IMR-90 (cell line): ENCODE measurements around the gene ZEB2. TPM values are rescaled to one million over a fixed set of nuclear protein-coding genes. Genes with fewer than 3 reads are reported as not detected.

Experiments used
- ATAC-seq: fragments of 200-7000 bp; cut with Tn5 transposase; 2 replicates; pipeline ENCODE4 v1.9.1; 2020; ENCODE audit warnings: low read depth, mild to moderate bottlenecking, moderate library complexity
- BruUV-seq: library from RNA; stranded (reverse); fragments of 400-500 nt; replicated peaks from 2 replicates; lab custom pipeline; 2021; lab: Mats Ljungman, UMichigan
- CTCF ChIA-PET: fragments of 300-600 bp; formaldehyde crosslinking; extraction: SDS; loops from one replicate; lab custom pipeline; 2021; ENCODE audit warnings: antibody characterized with exemption; lab: Yijun Ruan, JAX
- POLR2A ChIA-PET: fragments of 300-600 bp; sonication (Branson Sonifier 250); formaldehyde crosslinking; loops from one replicate; lab custom pipeline; 2022; ENCODE audit warnings: antibody characterized with exemption; ENCODE audit not compliant: unreplicated experiment; lab: Charles Lee
- DNase-seq: peaks from one replicate; pipeline ENCODE4 v3.0.0; 2013
- H2AFZ ChIP-seq: replicated peaks from 2 replicates; pipeline ENCODE3; 2013; ENCODE audit warnings: low read length, mild to moderate bottlenecking; ENCODE audit not compliant: poor library complexity
- H2AK5ac ChIP-seq: 2 replicates; pipeline ENCODE4 v1.6.1; 2013; ENCODE audit warnings: low read depth, low read length, inconsistent platforms
- H2AK9ac ChIP-seq: replicated peaks from 2 replicates; pipeline ENCODE3; 2013; ENCODE audit warnings: mild to moderate bottlenecking, low read depth, low read length, moderate library complexity; ENCODE audit not compliant: poor library complexity
- H2BK120ac ChIP-seq: 2 replicates; pipeline ENCODE4 v1.6.1; 2013; ENCODE audit warnings: low read depth, low read length, inconsistent platforms
- H2BK15ac ChIP-seq: 3 replicates; pipeline ENCODE4 v1.6.1; 2013; ENCODE audit warnings: low read depth, low read length, inconsistent platforms
- H2BK20ac ChIP-seq: 2 replicates; pipeline ENCODE4 v1.6.1; 2013; ENCODE audit warnings: low read depth, mild to moderate bottlenecking, inconsistent platforms, low read length, moderate library complexity
- H2BK5ac ChIP-seq: 2 replicates; pipeline ENCODE4 v1.6.1; 2013; ENCODE audit warnings: mild to moderate bottlenecking, low read depth, low read length, inconsistent platforms; ENCODE audit not compliant: poor library complexity, severe bottlenecking
- H3K14ac ChIP-seq: replicated peaks from 2 replicates; pipeline ENCODE4 v1.6.1; 2013; ENCODE audit warnings: low read depth, low read length, inconsistent platforms
- H3K18ac ChIP-seq: 2 replicates; pipeline ENCODE4 v1.6.1; 2013; ENCODE audit warnings: low read depth, low read length, control low read depth
- H3K23ac ChIP-seq: 2 replicates; pipeline ENCODE4 v1.6.1; 2013; ENCODE audit warnings: low read depth, low read length, inconsistent platforms
- H3K27ac ChIP-seq: 2 replicates; pipeline ENCODE4 v1.5.1; 2013; ENCODE audit warnings: mild to moderate bottlenecking, control low read depth, low read length; ENCODE audit not compliant: insufficient read depth
- H3K27me3 ChIP-seq: 2 replicates; pipeline ENCODE4 v1.6.1; 2013; ENCODE audit warnings: low read length; ENCODE audit not compliant: control insufficient read depth, insufficient read depth
- H3K36me3 ChIP-seq: 2 replicates; pipeline ENCODE4 v1.6.1; 2013; ENCODE audit warnings: low read length, mixed read lengths; ENCODE audit not compliant: control insufficient read depth, insufficient read depth
- H3K4ac ChIP-seq: 2 replicates; pipeline ENCODE4 v1.6.1; 2013; ENCODE audit warnings: low read depth, low read length, inconsistent platforms
- H3K4me1 ChIP-seq: 2 replicates; pipeline ENCODE4 v1.6.1; 2013; ENCODE audit warnings: low read length, mixed read lengths; ENCODE audit not compliant: control insufficient read depth, insufficient read depth
- H3K4me2 ChIP-seq: 2 replicates; pipeline ENCODE4 v1.6.1; 2013; ENCODE audit warnings: low read depth, mild to moderate bottlenecking, control low read depth, low read length, moderate library complexity
- H3K4me3 ChIP-seq: 2 replicates; pipeline ENCODE4 v1.5.1; 2013; ENCODE audit warnings: low read depth, mild to moderate bottlenecking, control low read depth, low read length, moderate library complexity; ENCODE audit not compliant: insufficient read depth
- H3K56ac ChIP-seq: 2 replicates; pipeline ENCODE4 v1.6.1; 2013; ENCODE audit warnings: low read length, inconsistent platforms; ENCODE audit not compliant: insufficient read depth; ENCODE audit errors: extremely low read depth
- H3K79me1 ChIP-seq, 2 experiments: 2 replicates each; pipeline ENCODE4 v1.6.1; 2013; ENCODE audit warnings: low read length in 2 of 2, inconsistent platforms in 1 of 2, low read depth in 1 of 2
- H3K9ac ChIP-seq: 2 replicates; pipeline ENCODE4 v1.6.1; 2013; ENCODE audit warnings: low read depth, low read length, control low read depth
- H3K9me1 ChIP-seq: 2 replicates; pipeline ENCODE4 v1.6.1; 2013; ENCODE audit warnings: low read length, inconsistent platforms; ENCODE audit not compliant: insufficient read depth
- H3K9me3 ChIP-seq: 2 replicates; pipeline ENCODE4 v1.6.1; 2013; ENCODE audit warnings: low read length; ENCODE audit not compliant: control insufficient read depth, insufficient read depth
- H4K20me1 ChIP-seq: 2 replicates; pipeline ENCODE4 v1.6.1; 2013; ENCODE audit warnings: low read length, inconsistent platforms; ENCODE audit not compliant: insufficient read depth
- H4K5ac ChIP-seq: 2 replicates; pipeline ENCODE4 v1.6.1; 2013; ENCODE audit warnings: mild to moderate bottlenecking, low read depth, low read length, control low read depth
- H4K8ac ChIP-seq, 2 experiments: 2 replicates each; pipeline ENCODE4 v1.6.1; 2013; ENCODE audit warnings: low read depth in 2 of 2, low read length in 2 of 2, control low read depth in 1 of 2, inconsistent platforms in 1 of 2
- H4K91ac ChIP-seq: 2 replicates; pipeline ENCODE4 v1.6.1; 2013; ENCODE audit warnings: low read depth, low read length, inconsistent platforms; ENCODE audit not compliant: insufficient read depth
- CEBPB ChIP-seq: IDR thresholded peaks from 2 replicates; pipeline ENCODE4 v1.6.1; 2012; ENCODE audit warnings: low read depth, low read length, improper control_type of control experiment
- FOS ChIP-seq: fragments of 150-350 bp; IDR thresholded peaks from 2 replicates; pipeline ENCODE4 v1.6.1; 2016; ENCODE audit warnings: low read depth, low read length
- NFE2L2 ChIP-seq: fragments of 150-350 bp; IDR thresholded peaks from 2 replicates; pipeline ENCODE4 v1.6.1; 2016; ENCODE audit warnings: low read depth, mild to moderate bottlenecking, low read length
- WGBS, 2 experiments: methylation state at CpG; one replicate each; pipeline versions ENCODE4 v1.1.5 to v1.1.7; 2013; ENCODE audit warnings: missing lambda C conversion rate in 2 of 2; ENCODE audit not compliant: insufficient read length in 1 of 2; ENCODE audit errors: extremely low coverage in 2 of 2; 5-methylcytosine and 5-hydroxymethylcytosine counted together
- dilution Hi-C: fragments of 300-500 bp; cut with HindIII; formaldehyde crosslinking; loops from one replicate; pipeline ENCODE4 v1.14.3; 2018; ENCODE audit warnings: low sequenced_read_pairs; ENCODE audit not compliant: unreplicated experiment
- in situ Hi-C: fragments of 300-500 bp; cut with MboI; formaldehyde crosslinking; loops from 3 replicates; pipeline ENCODE4 v1.14.3; 2019; ENCODE audit warnings: low sequenced_read_pairs, inconsistent platforms, mixed read lengths
- intact Hi-C: fragments of 100-400 bp; cut with micrococcal nuclease; formaldehyde crosslinking; loops from 2 replicates; pipeline ENCODE4 v1.10.0; 2022
- polyA plus RNA-seq, 3 experiments: library from polyadenylated mRNA; depleted of rRNA; stranded (reverse); fragments of >200 nt; gene quantifications; 2 replicates each; pipeline ENCODE4 v1.2.3, GENCODE V29; 2012; ENCODE audit warnings: low replicate concordance in 1 of 3
- total RNA-seq: library from RNA; depleted of rRNA; stranded (reverse); fragments of >200 nt; gene quantifications from 2 replicates; pipeline ENCODE4 v1.2.3, GENCODE V29; 2012

ZEB2 gene
- total and polyA plus RNA-seq, 2 of the 4 experiments (the other 2 are of a cell fraction), result 22.4 to 50.9 TPM

DNA sequence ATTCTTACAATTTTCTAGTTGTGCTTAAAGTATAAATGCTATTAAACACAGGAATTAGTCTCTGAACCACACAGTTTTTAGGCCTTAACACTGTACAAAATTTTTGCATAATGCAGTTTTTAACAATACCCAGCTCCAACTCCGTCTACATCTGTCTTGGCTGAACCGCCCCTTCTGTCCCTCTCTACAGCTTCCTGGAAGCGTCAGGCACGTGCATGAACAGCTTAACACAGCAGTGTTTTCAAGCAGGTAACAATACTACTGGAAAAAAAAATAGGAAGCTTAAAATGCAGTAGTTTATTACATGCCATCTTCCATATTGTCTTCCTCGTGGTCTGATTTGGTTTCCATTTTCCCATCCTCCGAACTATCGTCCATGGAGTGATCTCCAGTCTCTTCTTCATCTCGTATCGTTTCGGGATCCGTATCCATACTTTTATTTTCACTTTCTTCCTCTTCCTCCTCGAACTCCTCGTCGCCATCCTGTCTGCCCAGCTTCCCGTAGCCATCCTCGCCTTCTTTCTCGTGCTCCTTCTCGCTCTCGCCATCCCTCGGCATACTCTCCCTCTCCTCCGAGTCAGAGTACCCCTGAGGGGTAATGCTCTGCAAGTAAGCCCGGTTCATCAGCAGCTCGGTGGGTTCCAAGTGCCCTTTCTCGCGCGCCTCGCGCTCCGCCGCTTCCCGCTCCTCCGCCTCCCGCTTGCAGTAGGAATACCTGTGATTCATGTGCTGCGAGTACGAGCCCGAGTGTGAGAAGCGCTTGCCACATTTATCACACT lies 130.6 kb downstream of the ZEB2 start (continued):
- TF ChIP-seq NFE2L2, result no peak

DNA sequence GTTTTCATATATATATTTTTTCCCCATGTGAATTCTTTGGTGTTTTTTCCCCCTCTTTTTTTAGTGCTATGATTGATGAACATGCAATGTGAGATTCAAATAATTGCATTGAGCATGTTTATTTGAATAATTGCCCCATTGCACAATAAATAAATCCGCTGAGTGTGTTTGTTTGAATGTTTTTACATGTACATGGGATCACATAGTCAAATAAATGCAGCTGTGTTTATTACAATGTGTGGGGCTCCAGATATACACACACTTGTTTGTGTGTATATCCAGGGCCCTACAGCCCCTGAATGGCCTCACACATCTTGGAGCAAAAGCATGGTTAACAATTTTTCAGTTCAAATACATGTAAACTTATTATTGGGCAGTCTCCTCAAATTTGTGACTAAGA lies 134.5 kb downstream of the ZEB2 start:
- Histone ChIP-seq H3K18ac (no peak overlapping the region), H3K27me3 (no peaks in the 10 kb centered on the region), H3K9me1 (peaks cover 7% of the 10 kb centered on the region; the same call in 1 of the 2 replicates), H3K56ac (no peak overlapping the region), H2BK5ac (no peak overlapping the region), H2BK15ac (no peak overlapping the region), H3K36me3 (peaks cover 11% of the 10 kb centered on the region), H3K14ac (no peak overlapping the region), H2AK9ac (no peak overlapping the region), H3K23ac (no peak overlapping the region), H3K4ac (no peak overlapping the region), H2AFZ (no peak overlapping the region), H4K8ac (no peak overlapping the region), H2BK20ac (no peak overlapping the region), H3K4me1 (no peaks in the 10 kb centered on the region), H3K4me3 (no peak overlapping the region), H3K79me1 (no peaks in the 10 kb centered on the region), H3K4me2 (no peak overlapping the region), H2BK120ac (no peak overlapping the region), H2AK5ac (no peak overlapping the region), H4K20me1 (no peaks in the 10 kb centered on the region), H4K5ac (no peak overlapping the region), H4K91ac (no peak overlapping the region), H3K9ac (no peak overlapping the region), H3K27ac (no peak overlapping the region), H3K9me3 (no peaks in the 10 kb centered on the region)
- DNase-seq (no peak), ATAC-seq (no peak)
- ChIA-PET POLR2A (interaction anchor here (0.6 kb wide), 1 partner anchor 229 kb away, joined by 3 read pairs; no protein-coding TSS in a partner anchor), CTCF (no interaction called here)
- WGBS, 2 experiments, result no CpG with 5 or more reads among the region's 1 CpG
- 0 out of 2 replicates have a peak, but pooled peaks have one; percentile 13 for TF ChIP-seq CEBPB
- TF ChIP-seq FOS, result no peak
- no TSS peak for BruUV-seq
- in situ Hi-C loops (no loop called here), dilution Hi-C loops (no loop called here), intact Hi-C loops (no loop called here)
